Right ventricle myocardium inferior (tissue), 1 donor: ENCODE results near the gene MPPED1. TPM values are rescaled to one million over a fixed set of nuclear protein-coding genes. Genes with fewer than 3 reads are reported as not detected.

ENCODE experiments used
- ATAC-seq: fragments of 200-7000 bp; cut with Tn5 transposase; one replicate; pipeline ENCODE4 v1.9.1; 2020; ENCODE audit warnings: mild to moderate bottlenecking, moderate library complexity
- DNase-seq: peaks from one replicate; pipeline ENCODE4 v3.0.0; 2021; ENCODE audit errors: missing footprints
- intact Hi-C: fragments of 100-400 bp; cut with DNase I; formaldehyde crosslinking; loops from one replicate; pipeline ENCODE4 v1.11.0; 2022
- total RNA-seq: library from RNA; stranded (reverse); fragmentation: NEBNext Ultra II Directional; extraction: Animal tissue kit (Norgen Biotek cat#: 25700); gene quantifications from one replicate; pipeline ENCODE4 v1.2.1, GENCODE V29; 2021
- donor health status: DM: no; HTN: yes; CAD: no; lungs with severe emphysema.

MPPED1 gene
- total RNA-seq, 1 donor from 2014 or later = not detected

GRCh38 chr22:43438666-43439347, 27.0 kb downstream of the MPPED1 start:
- ATAC-seq (no peak), DNase-seq (peak; percentile 25)
- intact Hi-C loops = no loop called here

DNA sequence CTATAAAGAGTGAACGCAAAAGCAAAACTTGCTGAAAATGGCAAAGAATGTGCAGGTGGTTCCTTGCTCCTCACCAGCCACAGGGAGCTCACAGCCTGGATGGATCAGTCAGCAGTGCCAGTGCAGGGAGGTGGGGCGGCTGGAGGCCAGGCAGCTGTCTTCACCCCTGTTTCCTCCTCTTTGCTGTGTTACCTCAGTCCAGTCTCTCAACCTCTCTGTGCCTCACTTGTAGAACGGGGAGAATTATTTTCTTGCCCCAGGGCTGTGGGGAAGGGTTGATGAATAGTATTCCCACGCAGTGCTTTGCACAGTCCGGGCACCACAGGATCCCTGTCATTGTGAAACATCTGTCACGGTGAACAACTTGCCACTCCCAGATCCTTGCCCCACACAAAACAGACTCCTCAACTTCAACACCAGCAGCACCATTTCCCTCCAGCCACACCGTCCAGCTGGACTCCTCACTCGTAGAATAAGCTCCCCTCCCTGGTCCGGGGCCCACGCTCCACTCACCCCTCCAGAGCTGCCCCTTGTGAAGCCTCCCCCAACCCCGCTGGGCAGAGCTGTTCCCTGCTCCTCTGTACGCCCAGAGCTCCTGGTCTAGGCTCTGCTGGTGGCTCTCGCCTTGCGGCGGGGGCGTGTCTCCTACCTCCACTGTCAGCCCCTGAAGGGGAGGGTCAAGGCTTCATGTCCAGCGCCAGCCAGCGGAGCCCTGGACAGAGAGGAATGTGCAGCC, 27.7 kb downstream of the MPPED1 start:
- DNase-seq (peak; percentile 22), ATAC-seq (no peak)
- intact Hi-C loops = no loop called here

DNA sequence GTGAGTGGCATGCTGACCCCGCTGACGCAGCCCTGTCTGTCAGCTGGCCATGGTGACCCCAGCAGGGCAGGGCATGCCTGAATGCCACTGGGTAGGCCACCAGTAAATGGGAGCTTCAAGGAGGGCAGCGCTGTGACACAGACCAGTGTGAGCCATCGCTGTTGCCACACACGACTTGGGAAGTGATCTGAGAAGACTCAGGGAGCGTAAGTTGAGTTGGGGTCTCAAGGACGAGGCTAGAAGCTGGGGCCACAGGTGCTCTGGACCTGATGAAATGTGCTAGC, 28.2 kb downstream of the MPPED1 start:
- DNase-seq (no peak), ATAC-seq (no peak)
- intact Hi-C loops = no loop called here

- DNase-seq (peak; percentile 66), ATAC-seq (no peak)
- intact Hi-C loops = no loop called here
Measured at GRCh38 chr22:43440556-43440955, 28.7 kb downstream of the MPPED1 start.

DNA sequence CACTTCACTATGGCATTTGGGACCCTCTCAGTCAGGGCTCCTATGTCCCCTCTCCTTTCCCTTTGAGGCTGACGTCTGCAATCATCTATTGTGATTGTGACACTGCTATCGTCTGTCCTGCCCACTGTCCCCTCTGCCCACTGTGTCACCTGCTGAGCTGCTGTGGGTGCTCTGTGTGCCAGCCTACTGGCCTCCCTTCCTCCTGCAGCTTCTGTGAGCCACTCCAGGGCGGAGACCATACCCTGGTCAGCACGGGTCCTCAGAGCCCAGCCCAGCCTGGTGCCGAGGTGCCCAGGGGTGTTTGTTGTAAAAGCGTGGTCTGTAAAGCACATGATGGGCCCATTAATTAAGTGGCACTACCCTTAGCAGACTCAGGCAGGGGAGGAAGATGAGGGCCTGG, 29.4 kb downstream of the MPPED1 start:
- intact Hi-C loops = no loop called here
- ATAC-seq (no peak), DNase-seq (peak; percentile 37)

DNA sequence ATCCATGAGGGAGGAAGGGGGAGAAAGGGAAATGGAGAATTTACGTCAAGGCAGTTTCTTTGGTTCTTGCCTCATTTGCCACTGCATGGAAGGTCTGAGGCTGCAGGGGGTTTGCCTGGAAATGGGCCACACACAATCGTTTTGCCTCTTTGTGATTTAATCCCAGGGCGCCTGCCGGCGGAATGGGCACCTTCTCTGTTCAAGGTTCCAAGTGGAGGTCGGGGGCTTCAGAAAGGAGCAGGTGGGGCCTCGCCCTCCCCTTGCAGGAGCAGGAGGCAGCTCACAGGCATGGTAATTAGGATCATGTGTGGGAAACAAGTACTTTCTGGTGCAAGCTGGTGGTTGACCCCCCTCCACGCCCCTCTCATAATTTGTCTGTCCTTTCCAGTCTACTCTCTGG, 29.9 kb downstream of the MPPED1 start:
- DNase-seq = peak; percentile 21
- intact Hi-C loops = no loop called here

DNA sequence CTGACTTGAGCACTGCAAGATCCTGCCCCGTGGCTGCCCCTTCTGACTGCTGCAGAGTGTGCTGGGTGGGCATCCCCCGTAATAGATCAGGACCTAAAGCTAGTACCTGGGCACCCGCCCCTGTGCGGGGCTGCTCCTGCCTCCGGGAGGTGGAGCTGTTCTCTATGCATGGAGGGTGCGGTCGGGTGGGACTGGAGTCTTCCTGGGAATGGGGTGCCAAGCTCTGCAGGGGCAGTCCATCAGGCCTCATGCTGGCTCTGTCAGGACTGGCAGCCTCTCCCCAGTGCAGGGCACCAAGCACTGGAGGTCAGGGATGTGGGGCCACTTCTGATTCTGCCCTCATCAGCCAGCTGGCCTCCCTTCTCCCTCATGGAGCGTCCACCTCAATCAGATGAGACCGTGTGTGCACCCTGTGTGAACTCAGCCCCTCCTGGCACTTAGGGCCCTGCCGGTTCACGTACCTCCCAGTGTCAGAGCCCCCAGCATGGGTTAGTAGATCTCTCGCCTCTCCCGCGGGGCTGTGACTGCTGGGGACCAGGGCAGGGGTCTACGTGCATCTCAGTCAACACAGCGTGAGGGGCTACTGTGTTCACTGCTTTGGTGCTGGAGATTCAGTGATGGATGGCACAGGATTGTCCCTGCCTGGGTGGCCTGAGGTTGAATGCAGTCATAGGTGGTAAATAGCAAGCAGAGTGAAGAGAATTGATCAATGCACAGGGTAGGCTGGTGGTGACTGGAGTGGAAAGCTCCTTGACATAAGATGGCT, 30.8 kb downstream of the MPPED1 start:
- peak; percentile 21 for ATAC-seq
- peak; percentile 55 for DNase-seq
- intact Hi-C loops = no loop called here

More for the DNA sequence above, 29.9 kb downstream of the MPPED1 start:
- no peak for ATAC-seq

- intact Hi-C loops = no loop called here
Measured at GRCh38 chr22:43443152-43443471, 31.3 kb downstream of the MPPED1 start.

GRCh38 chr22:43446037-43446803, 34.4 kb downstream of the MPPED1 start:
- no peak for ATAC-seq
- peak; percentile 42 for DNase-seq

More at GRCh38 chr22:43443152-43443471, 31.3 kb downstream of the MPPED1 start:
- DNase-seq (no peak), ATAC-seq (no peak)

GRCh38 chr22:43446916-43447315, 35.1 kb downstream of the MPPED1 start:
- intact Hi-C loops = no loop called here
- ATAC-seq = no peak
- peak; percentile 32 for DNase-seq

More at GRCh38 chr22:43446037-43446803, 34.4 kb downstream of the MPPED1 start:
- intact Hi-C loops = no loop called here

DNA sequence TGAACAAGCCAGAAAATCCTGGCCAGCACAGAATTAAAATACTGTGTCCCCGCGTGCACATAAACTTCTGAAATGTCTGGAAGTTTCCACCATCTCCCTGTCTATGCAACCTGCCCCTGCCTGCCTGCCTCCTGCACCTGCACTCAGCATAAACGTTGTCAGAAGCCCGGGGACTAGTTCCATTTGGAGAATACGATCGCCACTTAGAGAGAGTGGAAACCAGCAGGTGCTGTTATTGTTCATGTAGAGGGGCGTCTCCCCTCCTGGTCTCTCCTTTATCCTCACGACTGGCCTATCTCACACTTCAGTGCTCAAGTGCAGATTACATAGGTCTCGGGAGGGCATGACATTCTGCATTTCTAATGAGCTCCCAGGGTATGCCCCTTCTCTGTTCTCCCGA, 35.6 kb downstream of the MPPED1 start:
- ATAC-seq = no peak
- peak; percentile 13 for DNase-seq
- intact Hi-C loops = no loop called here

GRCh38 chr22:43448048-43448447, 36.2 kb downstream of the MPPED1 start:
- ATAC-seq = no peak
- DNase-seq = peak; percentile 21
- intact Hi-C loops = no loop called here

DNA sequence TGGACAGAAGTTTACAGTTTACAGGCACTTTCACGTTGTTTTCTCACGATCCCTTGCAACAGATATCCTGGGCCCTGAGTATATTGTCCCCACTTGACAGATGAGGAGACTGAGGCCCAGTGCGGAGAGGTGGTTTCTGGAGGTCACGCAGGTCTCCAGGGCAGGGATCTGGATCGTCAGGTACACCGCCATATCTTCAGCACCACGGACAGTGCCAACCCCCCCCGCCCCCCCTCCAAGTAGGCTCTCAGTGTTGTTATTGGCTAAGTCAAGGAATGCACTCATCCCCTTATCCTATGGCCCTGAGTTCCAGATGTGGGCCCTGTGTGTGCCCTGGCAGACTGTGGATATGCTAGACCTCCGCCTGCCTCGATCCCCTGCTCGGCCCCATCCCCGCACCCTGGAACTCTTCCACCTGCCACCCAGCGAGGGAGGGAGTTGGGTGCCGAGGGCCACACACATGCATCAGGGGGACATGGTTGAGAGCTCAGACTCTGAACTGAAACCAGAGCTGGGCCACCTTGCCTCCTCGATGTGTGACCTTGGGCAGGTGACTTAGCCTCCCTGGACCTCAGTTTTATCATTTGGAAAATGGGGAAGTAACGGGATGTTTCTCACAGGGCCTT, 37.5 kb downstream of the MPPED1 start:
- peak; percentile 57 for DNase-seq
- intact Hi-C loops = no loop called here
- no peak for ATAC-seq

DNA sequence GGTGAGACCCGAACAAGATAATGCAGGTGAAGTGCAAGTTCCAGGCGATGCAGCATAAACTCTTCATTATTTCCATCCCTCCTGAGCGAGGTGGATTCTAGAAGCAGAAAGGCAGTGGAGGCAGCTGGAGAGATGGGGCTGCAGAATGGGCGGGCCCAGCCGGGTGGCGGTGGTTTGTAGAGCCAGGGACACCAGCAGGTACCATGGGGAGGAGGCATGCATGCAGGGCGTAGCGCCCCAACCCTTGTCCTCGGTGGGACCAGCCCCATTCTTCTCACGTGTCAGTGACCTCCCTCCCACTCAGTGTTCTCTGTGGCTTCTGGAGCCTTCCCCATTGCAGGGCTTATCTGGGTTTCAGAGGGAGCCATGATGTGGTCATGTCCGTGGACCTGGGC, 38.0 kb downstream of the MPPED1 start:
- DNase-seq (peak; percentile 5), ATAC-seq (no peak)
- intact Hi-C loops = no loop called here

- intact Hi-C loops = no loop called here
- no peak for DNase-seq
- ATAC-seq = no peak
Measured at GRCh38 chr22:43451371-43452050, 39.7 kb downstream of the MPPED1 start.

- ATAC-seq (no peak), DNase-seq (no peak)
- intact Hi-C loops = no loop called here
Measured at GRCh38 chr22:43455846-43456245, 44.0 kb downstream of the MPPED1 start.

- ATAC-seq (no peak), DNase-seq (no peak)
- intact Hi-C loops = no loop called here
Measured at GRCh38 chr22:43457002-43457401, 45.2 kb downstream of the MPPED1 start.

DNA sequence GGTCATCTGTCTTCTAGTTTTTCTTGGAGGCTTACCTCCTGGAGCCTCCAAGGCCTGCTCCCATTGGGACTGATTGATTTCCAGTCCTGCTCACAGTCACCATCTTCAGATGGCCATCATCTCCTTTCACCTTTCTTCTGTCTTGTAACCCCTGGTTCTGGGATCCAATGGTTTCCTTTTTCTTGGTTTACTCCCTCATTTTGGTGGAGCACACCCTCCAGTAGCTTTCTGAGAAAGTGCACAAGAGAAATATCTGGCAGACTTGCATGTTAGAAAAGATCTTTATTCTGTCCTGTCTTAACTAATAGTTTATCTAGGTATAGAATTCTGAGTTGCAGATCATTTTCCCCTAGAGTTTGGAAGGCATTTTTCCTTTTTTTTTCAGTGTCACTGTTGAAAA, 50.9 kb downstream of the MPPED1 start:
- no peak for ATAC-seq
- intact Hi-C loops = no loop called here
- no peak for DNase-seq
